ENCODE results near the gene NPNT. TPM values are rescaled to one million over a fixed set of nuclear protein-coding genes. Genes with fewer than 3 reads are reported as not detected.
"Not testable (repeated sequence)": the region's sequence is repeated elsewhere in the genome, so short reads cannot be mapped to it uniquely, and the experiment has no call there.

Gene NPNT, protein sequence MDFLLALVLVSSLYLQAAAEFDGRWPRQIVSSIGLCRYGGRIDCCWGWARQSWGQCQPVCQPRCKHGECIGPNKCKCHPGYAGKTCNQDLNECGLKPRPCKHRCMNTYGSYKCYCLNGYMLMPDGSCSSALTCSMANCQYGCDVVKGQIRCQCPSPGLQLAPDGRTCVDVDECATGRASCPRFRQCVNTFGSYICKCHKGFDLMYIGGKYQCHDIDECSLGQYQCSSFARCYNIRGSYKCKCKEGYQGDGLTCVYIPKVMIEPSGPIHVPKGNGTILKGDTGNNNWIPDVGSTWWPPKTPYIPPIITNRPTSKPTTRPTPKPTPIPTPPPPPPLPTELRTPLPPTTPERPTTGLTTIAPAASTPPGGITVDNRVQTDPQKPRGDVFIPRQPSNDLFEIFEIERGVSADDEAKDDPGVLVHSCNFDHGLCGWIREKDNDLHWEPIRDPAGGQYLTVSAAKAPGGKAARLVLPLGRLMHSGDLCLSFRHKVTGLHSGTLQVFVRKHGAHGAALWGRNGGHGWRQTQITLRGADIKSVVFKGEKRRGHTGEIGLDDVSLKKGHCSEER
- not detected in 2 replicates for total RNA-seq (2014; rRNA removed; shearing (Covaris generic))
- 0.07 TPM in 1 of 2 replicates, not detected in the other for polyA plus RNA-seq (2015; cell fraction: cytosol; rRNA removed)
- polyA plus RNA-seq (2015; cell fraction: nucleus; rRNA removed): 0.15 TPM in 1 of 2 replicates, not detected in the other

DNA sequence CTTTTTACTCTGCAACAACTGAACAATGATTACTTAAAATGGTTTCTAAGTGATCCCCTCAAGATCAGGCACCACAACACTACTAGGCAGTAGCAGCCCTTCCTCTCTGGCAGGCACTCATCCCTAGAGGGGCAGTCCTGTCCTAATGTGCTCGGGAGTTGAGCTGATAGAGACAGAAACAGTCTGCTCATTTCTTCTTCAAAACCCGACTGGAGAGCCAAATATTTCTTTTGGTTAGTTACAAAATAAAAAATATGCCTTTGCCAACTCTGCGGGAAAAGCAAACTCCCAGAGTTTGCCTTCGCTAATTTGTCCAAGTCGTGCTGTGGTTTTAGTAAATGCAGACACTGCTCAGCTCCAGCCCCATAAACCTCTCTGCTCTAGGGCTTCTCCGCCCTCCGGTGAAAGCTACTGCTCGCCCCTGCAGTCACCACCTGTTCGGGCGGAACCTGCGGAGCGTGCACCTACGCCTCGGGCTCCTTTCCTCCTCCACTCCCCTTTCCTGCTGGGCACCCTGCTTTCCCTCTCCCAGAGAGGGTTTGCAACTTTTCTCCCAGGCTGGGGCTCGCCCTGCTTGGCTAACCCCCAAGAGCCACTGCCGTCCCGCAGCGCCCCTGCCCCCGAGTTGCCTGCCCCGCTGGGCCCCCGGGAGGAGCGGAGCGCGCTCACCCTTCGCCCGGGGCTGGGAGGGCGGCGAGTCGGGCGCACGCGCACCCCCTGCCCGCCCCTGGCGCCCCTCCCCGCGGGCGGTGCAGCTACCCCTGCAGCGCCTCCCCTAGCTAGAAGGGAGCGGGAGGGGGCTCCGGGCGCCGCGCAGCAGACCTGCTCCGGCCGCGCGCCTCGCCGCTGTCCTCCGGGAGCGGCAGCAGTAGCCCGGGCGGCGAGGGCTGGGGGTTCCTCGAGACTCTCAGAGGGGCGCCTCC lies at the start of gene NPNT:
Gene NPNT (plus strand): TSS at position 812 of the 923 bp plus-strand sequence. CDS start 182 bp downstream, outside the sequence.
- DNase-seq (ENCODE audit: low read depth): no peak

DNA sequence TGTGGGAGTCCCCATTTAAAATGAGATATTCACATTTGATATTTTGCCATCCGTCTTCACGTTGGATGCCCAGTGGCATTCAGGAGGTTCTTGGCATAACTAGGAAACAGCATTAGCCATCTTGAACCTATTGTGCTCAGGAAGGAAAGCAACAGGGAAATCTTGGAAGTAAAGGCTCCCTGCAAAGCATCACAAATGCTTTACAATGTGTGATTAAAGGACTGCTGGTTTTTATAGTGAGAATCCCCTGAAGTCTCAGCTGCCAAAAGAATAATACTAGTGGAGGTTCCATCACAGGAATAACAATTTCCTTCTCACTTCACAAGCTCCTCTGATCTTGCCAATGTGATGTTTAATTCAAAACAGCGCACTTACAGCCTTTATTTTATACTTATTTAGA lies 49.7 kb upstream of the NPNT start:
- no peak for DNase-seq (ENCODE audit: low read depth)

DNA sequence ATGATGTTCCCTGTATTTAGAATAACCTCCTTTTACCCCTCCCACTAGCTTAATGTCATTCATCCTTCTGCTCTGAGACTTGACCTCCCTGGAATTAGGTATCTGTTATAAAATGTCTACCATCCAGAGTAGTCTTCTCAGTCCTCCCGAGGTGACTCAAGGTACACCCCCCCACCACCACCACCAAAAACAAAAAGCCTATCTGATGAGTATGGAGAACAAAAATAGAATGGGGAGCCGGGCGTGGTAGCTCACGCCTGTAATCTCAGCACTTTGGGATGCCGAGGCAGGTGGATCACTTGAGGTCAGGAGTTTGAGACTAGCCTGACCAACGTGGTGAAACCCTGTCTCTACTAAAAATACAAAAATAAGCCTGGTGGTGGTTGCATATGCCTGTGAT lies 46.9 kb upstream of the NPNT start:
- DNase-seq (ENCODE audit: low read depth): not testable (repeated sequence)

DNA sequence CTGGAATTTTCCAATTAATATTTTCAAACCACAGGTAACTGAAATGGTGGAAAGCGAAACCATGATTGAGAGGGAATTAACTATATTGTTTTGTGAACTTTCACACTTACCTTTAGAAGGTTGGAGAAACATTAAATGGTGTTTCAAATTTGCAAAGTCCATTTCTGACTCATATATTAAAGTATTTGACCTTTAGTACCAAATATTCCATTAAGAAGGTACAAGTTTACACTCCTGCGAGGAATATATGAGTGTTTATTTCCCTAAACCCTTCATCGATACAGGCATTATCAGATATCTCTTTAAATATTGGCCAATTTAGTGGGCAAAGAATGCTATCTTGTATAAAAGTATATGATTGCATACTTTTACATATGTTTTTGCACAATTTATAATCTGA lies 44.1 kb upstream of the NPNT start:
- DNase-seq (ENCODE audit: low read depth): no peak

DNA sequence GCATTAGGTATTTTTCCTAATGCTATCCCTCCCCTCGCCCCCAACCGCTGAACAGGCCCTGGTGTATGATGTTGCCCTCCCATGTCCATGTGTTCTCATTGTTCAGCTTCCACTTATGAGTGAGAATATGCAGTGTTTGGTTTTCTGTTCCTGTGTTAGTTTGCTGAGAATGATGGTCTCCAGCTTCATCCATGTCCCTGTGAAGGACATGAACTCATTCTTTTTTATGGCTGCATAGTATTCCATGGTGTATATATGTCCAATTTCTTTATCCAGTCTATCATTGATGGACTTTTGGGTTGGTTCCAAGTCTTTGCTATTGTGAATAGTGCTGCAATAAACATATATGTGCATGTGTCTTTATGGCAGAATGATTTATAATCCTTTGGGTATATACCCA lies 43.0 kb upstream of the NPNT start:
- not testable (repeated sequence) for DNase-seq (ENCODE audit: low read depth)

DNA sequence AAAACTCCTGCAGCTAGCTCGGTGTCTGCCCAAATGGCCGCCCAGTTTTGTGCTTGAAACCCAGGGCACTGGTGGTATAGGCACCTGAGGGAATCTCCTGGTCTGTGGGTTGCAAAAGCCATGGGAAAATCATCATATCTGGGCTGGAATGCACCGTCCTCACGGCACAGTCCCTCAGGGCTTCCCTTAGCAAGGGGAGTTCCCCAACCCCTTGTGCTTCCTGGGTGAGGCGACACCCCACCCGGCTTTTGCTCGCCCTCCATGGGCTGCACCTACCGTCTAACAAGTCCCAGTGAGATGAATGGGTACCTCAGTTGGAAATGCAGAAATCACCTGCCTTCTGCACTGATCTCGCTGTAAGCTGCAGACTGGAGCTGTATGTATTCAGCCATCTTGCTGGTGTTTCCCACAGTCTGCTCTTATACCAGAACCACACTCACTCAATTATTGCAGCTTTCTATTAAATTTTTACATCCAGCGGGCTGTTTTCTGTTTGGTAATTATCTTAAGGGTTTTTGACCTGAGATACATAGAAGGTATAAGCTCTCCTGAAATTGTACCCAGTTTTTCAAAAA lies 36.7 kb upstream of the NPNT start:
- DNase-seq (ENCODE audit: low read depth): no peak

DNA sequence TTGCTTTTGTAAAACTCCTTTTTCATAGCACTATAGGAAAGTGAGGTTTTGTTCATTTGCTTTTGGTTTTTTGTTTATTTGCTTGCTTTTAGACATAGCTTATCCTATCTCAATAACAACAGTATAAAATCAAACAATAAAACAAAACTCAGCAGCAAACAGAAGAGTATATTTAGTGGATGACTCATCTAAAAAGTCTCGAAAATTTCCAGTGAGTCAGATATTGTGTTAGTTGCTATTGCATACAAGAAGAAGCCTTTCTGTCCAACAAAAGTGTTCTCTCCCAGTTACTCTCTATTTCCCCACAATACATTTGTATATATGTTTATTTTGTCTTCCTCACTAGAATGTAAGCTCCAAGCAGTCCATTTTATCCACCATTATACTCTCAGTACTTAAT lies 36.0 kb upstream of the NPNT start:
- DNase-seq (ENCODE audit: low read depth): peak; percentile 41

DNA sequence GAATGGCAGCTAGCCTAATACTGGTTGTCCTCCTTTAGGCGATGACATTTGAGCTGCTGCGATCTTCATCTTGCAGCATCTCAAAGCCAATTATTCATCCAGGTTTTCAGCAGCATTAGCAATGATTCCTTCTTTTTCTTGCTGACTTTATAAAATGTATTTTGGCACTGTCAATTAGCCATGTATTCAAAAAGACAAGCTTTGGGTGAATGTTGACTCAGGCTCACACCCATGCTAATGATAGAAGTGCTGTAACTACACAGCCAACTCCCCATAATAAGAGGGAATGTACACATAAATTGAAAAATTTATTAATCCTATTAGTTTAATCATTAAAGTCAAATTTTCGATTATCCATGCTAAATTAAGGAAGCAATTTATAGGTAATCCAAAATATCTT lies 24.3 kb upstream of the NPNT start:
- no peak for DNase-seq (ENCODE audit: low read depth)

DNA sequence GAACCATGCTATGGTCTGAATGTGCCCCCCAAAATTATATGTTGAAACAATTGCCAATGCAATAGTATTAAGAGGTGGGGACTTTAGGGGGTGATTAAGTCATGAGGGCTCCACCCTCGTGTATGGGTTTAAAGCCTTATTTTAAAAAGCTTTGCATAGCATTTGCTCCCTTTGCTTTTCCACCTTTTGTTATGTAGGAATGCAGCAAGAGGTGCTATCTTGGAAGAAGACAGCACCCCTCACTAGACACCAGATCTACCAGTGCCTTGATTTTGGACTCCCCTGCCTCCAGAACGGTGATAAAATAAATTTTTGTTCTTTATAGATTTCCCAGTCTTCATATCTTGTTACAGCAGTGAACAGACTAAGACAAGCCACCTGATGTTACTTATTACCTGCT lies 23.3 kb upstream of the NPNT start:
- no peak for DNase-seq (ENCODE audit: low read depth)

DNA sequence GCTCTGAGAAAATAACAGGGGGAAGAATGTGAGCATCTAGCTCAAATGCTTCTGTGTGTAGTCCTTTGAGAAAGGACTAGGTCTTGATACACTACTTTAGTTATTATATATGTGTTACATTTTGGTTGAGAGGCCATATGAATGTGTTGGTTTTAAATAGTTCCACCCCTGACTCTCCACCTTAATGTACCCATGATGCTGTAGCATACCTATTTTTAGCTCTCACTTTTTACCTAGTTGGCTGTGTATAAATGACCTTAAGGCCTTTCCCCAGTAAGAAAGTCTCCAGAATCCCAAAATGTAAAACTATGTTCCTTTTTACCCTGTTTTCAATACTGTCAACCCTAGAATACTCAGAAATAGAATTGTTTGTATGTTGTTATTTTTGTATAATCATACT lies 20.0 kb upstream of the NPNT start:
- DNase-seq (ENCODE audit: low read depth): no peak

DNA sequence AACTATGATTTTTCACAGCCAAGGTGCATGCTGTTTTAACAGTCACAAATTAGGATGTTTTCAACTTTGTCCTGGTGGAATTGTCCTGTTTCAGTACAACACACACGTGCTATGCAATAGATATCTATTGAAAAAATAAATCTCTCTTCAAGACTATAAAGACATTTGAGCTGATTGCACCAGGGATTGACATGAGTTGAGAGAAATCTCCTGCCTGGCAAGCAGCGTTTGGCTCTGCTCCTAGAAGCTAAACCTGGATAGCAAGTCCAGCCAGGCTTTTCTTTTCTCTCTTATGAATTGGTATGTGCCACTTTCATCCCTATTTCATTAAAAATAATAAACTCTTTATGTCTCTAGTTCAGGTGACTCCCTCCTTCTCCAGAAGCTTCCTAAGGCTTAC lies 16.6 kb upstream of the NPNT start:
- DNase-seq (ENCODE audit: low read depth): no peak

DNA sequence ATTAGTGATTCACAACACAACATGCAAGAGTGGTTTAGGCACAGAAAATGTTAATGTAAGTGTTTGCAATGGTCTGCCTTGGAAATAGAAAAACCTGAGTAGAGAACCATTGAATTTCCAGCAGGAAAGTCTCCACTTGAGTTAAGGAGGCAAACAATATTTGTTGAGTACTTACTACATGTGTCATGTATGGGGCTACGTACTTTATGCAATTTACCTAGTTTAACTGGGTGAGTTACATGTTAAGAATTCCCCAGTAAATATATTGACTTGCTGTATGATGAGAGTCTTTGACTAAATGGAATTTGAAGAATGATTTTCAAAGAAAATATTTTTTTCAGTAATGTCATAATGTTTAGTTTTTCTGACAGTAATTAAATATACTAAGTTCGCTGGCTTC lies 7.8 kb upstream of the NPNT start:
- no peak for DNase-seq (ENCODE audit: low read depth)

DNA sequence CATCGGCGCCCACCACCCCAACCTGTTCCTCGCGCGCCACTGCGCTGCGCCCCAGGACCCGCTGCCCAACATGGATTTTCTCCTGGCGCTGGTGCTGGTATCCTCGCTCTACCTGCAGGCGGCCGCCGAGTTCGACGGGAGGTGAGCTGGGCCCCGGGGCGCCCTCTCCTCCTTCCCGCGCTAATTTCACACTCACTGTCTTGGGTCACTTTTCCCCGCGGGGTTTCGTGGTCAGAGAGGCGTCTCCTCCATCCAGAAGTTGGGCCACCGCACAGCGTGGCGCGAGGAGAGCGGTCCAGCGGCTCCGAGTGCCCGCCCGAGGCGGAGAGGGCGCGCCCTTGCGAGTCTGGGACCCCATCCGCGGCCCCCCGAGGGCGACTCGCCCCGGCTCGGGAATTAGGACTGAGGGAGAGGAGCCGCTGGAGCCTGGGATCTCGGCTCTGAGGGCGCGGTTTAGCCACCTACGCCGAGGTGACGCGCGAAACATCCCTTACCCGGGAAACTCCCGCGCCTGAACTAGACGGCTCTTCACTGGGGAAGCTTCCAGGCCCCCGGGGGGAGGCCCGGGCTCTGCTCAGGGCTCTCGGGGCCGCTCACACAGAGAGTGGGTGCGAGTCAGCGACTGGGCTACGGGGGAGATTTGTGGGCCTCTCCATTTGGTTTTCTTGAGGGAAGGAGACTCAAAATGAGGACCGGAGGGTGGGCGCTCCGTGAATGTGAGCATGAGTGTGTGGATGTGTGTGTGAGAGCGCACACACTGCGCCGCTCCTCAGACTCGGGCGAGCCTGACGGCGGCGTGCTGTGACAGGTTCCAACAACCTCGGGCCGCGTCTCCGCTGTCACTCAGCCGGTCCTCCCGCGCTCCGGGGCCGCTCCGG lies 551 bp downstream of the NPNT start:
- no peak for DNase-seq (ENCODE audit: low read depth)

DNA sequence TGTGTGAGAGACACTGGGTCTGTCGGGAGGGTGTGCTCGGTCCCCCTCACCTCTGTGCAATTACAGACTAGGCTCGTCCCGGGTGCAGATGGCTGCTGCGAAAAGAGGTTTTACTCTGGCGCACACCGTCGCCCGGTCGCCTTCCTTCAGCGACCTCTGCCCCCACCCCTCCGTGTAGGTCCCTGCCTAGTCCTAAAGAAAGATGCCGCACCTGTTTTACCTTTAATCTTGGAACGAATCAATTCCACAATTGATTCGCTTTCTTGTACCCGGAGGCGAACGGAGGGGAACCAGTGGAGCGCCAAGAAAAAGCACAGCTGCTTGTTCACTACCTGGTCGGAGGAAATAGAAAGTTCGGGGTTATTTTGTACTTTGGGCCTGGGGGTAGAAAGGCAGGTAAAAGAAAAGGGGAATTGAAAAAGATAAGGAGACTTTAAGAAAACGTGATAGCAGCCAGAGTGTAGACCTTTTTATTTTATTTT lies 1.2 kb downstream of the NPNT start:
- DNase-seq (ENCODE audit: low read depth): no peak

DNA sequence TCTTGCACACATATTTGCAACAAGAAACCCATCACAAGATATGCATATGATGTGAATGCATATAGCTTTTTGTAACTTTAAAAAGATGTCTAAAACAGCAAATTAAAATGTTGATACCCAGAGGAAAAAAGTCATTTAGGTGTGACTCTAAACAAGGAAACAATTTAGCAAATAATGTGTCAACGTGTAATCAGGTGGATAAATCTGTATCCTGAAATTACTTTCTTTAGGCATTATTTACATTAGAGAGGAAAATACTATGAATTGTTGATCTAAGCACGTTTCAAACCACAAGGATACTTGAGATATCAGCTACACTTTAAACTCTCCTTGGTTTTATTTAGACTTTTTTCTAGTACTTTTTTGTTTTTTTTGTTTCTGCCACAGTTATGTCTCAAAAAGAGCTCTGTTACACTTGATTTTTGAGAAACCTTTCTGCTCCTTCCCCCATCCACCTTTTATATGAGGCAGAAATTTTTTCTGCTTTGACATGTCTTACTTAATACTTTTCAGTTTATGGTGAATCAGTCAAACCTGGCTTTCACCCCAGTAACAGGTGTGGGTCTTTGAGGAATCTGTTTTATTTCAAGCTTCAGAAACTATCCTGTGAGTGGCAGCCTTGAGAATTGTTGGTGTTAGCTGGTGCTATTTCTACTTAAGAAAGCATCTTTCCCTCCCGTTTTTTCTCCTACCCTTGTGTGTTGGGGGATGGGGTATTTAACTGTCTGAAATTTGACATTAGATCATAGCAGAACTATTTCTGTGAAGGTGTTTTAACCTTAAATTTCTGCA lies 1.9 kb downstream of the NPNT start:
- no peak for DNase-seq (ENCODE audit: low read depth)

DNA sequence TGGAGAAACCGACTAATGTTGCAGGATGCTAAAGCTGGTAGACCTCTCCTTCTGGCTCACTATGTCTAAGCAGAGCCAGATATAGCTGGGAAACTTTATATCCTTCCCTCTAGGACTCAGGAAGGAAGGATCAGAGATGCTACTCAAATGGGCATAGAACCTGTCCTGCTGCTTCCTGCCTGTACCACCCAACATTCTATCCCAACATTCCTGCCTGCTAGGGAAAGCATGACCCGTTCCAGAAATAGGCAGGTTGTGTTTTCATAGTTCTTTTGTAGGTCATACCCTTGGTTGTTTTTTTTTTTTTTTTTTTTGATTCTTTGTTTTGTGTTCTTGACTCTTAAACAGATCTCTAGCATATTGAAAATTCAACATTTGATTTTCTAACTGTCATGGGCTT lies 5.3 kb downstream of the NPNT start:
- no peak for DNase-seq (ENCODE audit: low read depth)

DNA sequence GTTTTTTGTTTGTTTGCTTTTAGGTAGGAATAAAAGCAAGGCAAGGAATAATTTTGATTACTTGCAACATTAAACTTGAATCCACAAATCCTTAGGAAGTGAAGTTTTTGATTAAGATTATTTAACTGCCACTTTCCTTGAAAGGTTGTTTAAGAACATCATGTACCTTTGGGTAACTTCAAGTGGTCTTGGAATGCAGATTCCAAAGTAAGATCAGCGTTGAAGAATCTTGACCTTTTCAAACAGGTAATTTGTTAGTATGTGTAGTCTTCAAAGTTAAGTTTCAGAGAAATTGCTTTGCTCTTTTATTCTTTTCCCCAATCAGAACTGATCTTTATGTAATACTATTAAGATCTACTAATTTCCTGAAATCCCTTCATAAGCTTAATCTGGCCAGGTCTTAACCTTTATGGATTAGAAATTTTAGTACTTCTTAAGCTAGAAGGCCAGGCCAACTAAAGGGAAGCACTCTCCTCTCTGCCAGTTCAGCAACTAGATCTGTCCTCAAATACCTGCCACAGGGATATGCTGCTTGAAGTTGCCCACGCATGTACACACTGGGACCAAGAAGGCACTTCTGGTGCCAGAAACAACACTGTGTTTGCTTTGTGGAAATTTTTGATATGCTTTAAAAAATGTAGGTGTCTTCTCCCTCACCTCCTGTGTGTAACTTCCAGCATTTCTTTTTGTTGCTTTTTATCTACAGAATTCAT lies 7.4 kb downstream of the NPNT start:
- no peak for DNase-seq (ENCODE audit: low read depth)

DNA sequence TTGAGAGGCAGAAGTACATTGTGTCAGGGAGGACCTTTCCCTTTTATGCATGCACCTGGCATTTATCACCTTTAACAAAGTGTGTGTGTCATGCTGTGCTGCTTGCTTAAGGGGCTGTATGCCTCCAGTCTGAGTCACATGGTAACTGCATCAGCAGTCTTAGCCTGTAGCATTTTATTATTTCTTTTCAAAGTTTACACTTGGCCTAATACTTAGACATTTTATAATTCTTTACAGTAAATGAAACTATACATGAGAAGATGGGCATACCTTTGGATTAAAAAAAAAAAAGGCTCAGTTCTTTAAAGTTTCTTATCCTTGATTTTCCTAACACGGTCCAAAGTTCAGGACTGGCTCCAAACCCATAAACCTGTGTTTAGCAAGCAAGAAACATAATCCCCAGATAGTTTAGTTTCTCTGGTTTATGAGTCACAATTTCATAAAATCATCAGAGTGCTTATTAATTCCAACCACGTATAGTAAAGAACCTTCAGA lies 14.6 kb downstream of the NPNT start:
- no peak for DNase-seq (ENCODE audit: low read depth)

DNA sequence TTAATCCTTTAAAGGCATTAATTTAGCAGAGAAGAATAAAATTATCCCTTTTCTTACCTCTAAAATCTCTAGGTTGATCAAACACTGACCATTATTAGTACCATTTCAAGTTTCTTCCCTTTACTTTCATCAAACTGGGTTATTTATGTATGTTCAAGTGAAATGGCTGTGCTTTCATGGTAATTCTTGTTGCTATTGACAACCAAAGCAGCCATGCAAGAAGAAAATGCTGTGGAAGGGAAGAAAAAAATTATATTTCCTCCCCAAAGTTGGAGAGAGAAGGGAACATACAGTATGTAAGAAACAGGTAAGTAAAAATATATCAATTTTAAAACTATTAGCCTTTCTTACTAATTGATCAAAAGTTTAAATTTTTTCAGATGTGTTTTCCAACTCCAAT lies 16.2 kb downstream of the NPNT start:
- no peak for DNase-seq (ENCODE audit: low read depth)

Data from HT1080 (cell line).